ENCODE measurements around the gene CLMN. TPM values are rescaled to one million over a fixed set of nuclear protein-coding genes. Genes with fewer than 3 reads are reported as not detected.

Gene CLMN
- total and polyA plus RNA-seq, 2 donors (not counting 1 experiment from before 2014, with no cell fraction given) = 9.6 to 51.5 TPM

- ChIA-PET POLR2A (no interaction called here), CTCF (interaction anchor here (0.8 to 3.0 kb wide), 24 partner anchors 9 to 671 kb away, joined by 3 to 17 read pairs (median 4); partner anchors contain the start of gene DICER1)
- Mint-ChIP-seq H3K27me3 (peaks cover 47% of the 10 kb centered on the region), H3K4me1 (peaks cover 9% of the 10 kb centered on the region), H3K27ac (no peak overlapping the region), H3K4me3 (no peak overlapping the region), H3K9me3 (ENCODE audit: insufficient read depth) (no peaks in the 10 kb centered on the region)
- intact Hi-C loops (cut with micrococcal nuclease) = loop anchor here (10.0 kb wide), 1 partner anchor 46 kb away; the partner anchor contains the start of gene CLMN
- Histone ChIP-seq H3K9me3 (ENCODE audit: control extremely low read depth in 1 of 3, control insufficient read depth in 2 of 3, insufficient read depth in 1 of 3, low read length in 2 of 3) (peaks cover 0 to 8% (median 0%) of the 10 kb centered on the region in 3 donors), H3K27me3 (replicated peaks in 1 of 4; ENCODE audit: control extremely low read depth in 1 of 4, control insufficient read depth in 3 of 4, insufficient read depth in 4 of 4, low read length in 3 of 4) (peaks cover 0 to 38% (median 8%) of the 10 kb centered on the region in 4 experiments), H4K20me1 (ENCODE audit: control insufficient read depth, insufficient read depth, low read length, poor library complexity, severe bottlenecking) (no peaks in the 10 kb centered on the region), H2AFZ (ENCODE audit: insufficient read depth, low read depth, low read length, poor library complexity, severe bottlenecking) (no peak overlapping the region), H3K79me2 (ENCODE audit: control insufficient read depth, insufficient read depth, low read length) (no peaks in the 10 kb centered on the region), H3K4me3 (ENCODE audit: control extremely low read depth in 1 of 5, extremely low read depth in 1 of 5, insufficient read depth in 1 of 5, low read depth in 2 of 5, low read length in 4 of 5) (no peak overlapping the region), H3K9ac (ENCODE audit: low read length) (no peak overlapping the region), H3K4me2 (replicated peaks; ENCODE audit: low read depth, low read length, poor library complexity, severe bottlenecking) (peak overlapping the region; percentile 56), H3K36me3 (replicated peaks in 1 of 2; ENCODE audit: control extremely low read depth in 1 of 2, control insufficient read depth in 1 of 2, extremely low read depth in 1 of 2, insufficient read depth in 2 of 2, low read length in 1 of 2) (no peaks in the 10 kb centered on the region), H3K4me1 (ENCODE audit: control insufficient read depth in 2 of 2, insufficient read depth in 2 of 2, low read length in 2 of 2) (peaks cover 13 to 14% of the 10 kb centered on the region in 2 donors), H3K27ac (ENCODE audit: low read length in 2 of 2) (no peak overlapping the region)
- ATAC-seq (ENCODE audit: low read depth) (no peak), DNase-seq (no peak)
- 85% methylated on average over 7 of the region's 9 CpGs for WGBS (ENCODE audit: insufficient coverage)
- TF ChIP-seq EZH2 (IDR thresholded peaks at IDR 0.05; ENCODE audit: borderline replicate concordance, insufficient read depth, low read depth, low read length, poor library complexity, severe bottlenecking) = no peak
- TF ChIP-seq CTCF (IDR thresholded peaks at IDR 0.05) = no peak
These were observed 41.1 kb upstream of the CLMN start for GRCh38 chr14:95360828-95361227.

- Mint-ChIP-seq H3K27ac (no peak overlapping the region), H3K9me3 (ENCODE audit: insufficient read depth) (no peaks in the 10 kb centered on the region), H3K4me3 (no peak overlapping the region), H3K27me3 (peaks cover 42% of the 10 kb centered on the region), H3K4me1 (peaks cover 9% of the 10 kb centered on the region)
- peaks cover 13 to 14% of the 10 kb centered on the region in 2 donors for H3K4me1 ChIP-seq (ENCODE audit: control insufficient read depth in 2 of 2, insufficient read depth in 2 of 2, low read length in 2 of 2)
- ATAC-seq (ENCODE audit: low read depth) = no peak
- intact Hi-C loops (cut with micrococcal nuclease) = loop anchor here (10.0 kb wide), 1 partner anchor 45 kb away; the partner anchor contains the start of gene CLMN
- H4K20me1 ChIP-seq (ENCODE audit: control insufficient read depth, insufficient read depth, low read length, poor library complexity, severe bottlenecking) = no peaks in the 10 kb centered on the region
- H2AFZ ChIP-seq (ENCODE audit: insufficient read depth, low read depth, low read length, poor library complexity, severe bottlenecking) = peak overlapping the region; percentile 41
- CTCF ChIA-PET = interaction anchor here (0.8 to 3.0 kb wide), 11 partner anchors 10 to 261 kb away, joined by 3 to 17 read pairs (median 5); no protein-coding TSS in a partner anchor
- H3K79me2 ChIP-seq (ENCODE audit: control insufficient read depth, insufficient read depth, low read length) = no peaks in the 10 kb centered on the region
- peak overlapping the region; percentile 56 for H3K4me2 ChIP-seq (replicated peaks; ENCODE audit: low read depth, low read length, poor library complexity, severe bottlenecking)
- H3K27me3 ChIP-seq (replicated peaks in 1 of 4; ENCODE audit: control extremely low read depth in 1 of 4, control insufficient read depth in 3 of 4, insufficient read depth in 4 of 4, low read length in 3 of 4) = peaks cover 0 to 38% (median 8%) of the 10 kb centered on the region in 4 experiments
- no peak for DNase-seq
- H3K27ac ChIP-seq (ENCODE audit: low read length in 2 of 2) = no peak overlapping the region
- no peak overlapping the region for H3K4me3 ChIP-seq (ENCODE audit: control extremely low read depth in 1 of 5, extremely low read depth in 1 of 5, insufficient read depth in 1 of 5, low read depth in 2 of 5, low read length in 4 of 5)
- POLR2A ChIA-PET = no interaction called here
- no peaks in the 10 kb centered on the region for H3K36me3 ChIP-seq (replicated peaks in 1 of 2; ENCODE audit: control extremely low read depth in 1 of 2, control insufficient read depth in 1 of 2, extremely low read depth in 1 of 2, insufficient read depth in 2 of 2, low read length in 1 of 2)
- TF ChIP-seq CTCF (IDR thresholded peaks at IDR 0.05) (no peak), EZH2 (IDR thresholded peaks at IDR 0.05; ENCODE audit: borderline replicate concordance, insufficient read depth, low read depth, low read length, poor library complexity, severe bottlenecking) (no peak)
- WGBS (ENCODE audit: insufficient coverage) = 32% methylated on average over 43 of the region's 47 CpGs
- H3K9ac ChIP-seq (ENCODE audit: low read length) = no peak overlapping the region
- peaks cover 0 to 8% (median 0%) of the 10 kb centered on the region in 3 donors for H3K9me3 ChIP-seq (ENCODE audit: control extremely low read depth in 1 of 3, control insufficient read depth in 2 of 3, insufficient read depth in 1 of 3, low read length in 2 of 3)
These were observed 40.5 kb upstream of the CLMN start for GRCh38 chr14:95359994-95360826.
